Hepatocyte (in vitro differentiated cells): ENCODE measurements around the gene RHOF.

ENCODE experiments used
- CTCF ChIP-seq: fragments of 200-600 bp; sonication (generic); IDR thresholded peaks from 2 replicates; pipeline ENCODE4 v1.5.1; 2016; ENCODE audit warnings: antibody characterized with exemption, mild to moderate bottlenecking; ENCODE audit not compliant: poor library complexity
- EZH2 ChIP-seq: fragments of 200-600 bp; sonication (generic); IDR thresholded peaks from 2 replicates; pipeline ENCODE4 v1.6.1; 2016; ENCODE audit warnings: antibody characterized with exemption, mild to moderate bottlenecking, borderline replicate concordance
- EZH2phosphoT487 ChIP-seq: fragments of 200-600 bp; sonication (generic); IDR thresholded peaks from one replicate; pipeline ENCODE4 v1.6.1; 2018; ENCODE audit warnings: antibody characterized with exemption, mild to moderate bottlenecking, low read depth, moderate library complexity; ENCODE audit not compliant: unreplicated experiment, severe bottlenecking

- TF ChIP-seq EZH2 (no peak), CTCF (no peak), EZH2phosphoT487 (no peak)
These were observed 27.9 kb downstream of the RHOF start for GRCh38 chr12:121765573-121765972.
